ENCODE measurements around the gene GALNT1.

- TF ChIP-seq BRCA1 (IDR thresholded peaks at IDR 0.05; ENCODE audit: low read depth, low read length) (no peak), RAD21 (IDR thresholded peaks at IDR 0.05; ENCODE audit: insufficient read depth, low read depth, low read length) (no peak), CHD4 (IDR thresholded peaks at IDR 0.05) (no peak)
Measured at GRCh38 chr18:35743916-35744315, 162.4 kb downstream of the GALNT1 start.
